ENCODE results near the gene SLC38A3. TPM values are rescaled to one million over a fixed set of nuclear protein-coding genes. Genes with fewer than 3 reads are reported as not detected.

Gene SLC38A3
- total and polyA plus RNA-seq, 2 experiments from 2014 or later = 0.28 to 1.3 TPM

DNA sequence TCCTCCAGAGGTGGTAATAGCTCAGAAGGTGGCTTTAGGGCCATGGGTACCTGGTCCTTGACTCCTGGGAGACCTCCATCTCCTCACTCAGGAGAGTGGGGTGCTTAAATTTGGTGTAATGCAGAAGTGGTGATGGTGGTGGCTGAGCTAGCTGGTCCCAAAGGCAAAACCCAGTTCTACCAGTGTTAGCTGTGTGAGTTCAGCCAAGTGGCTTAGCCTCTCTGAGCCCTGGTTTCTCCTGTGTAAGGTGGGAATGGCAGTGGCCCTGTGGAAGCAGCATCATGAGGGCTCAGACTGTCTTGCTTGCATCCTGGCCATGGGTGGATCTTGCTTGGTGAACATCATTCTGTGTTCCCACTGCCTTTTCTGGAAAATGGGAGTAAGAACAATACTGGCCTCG, 40.6 kb upstream of the SLC38A3 start:
- H3K4me2 ChIP-seq = no peak overlapping the region
- peaks cover 47% of the 10 kb centered on the region for H3K4me1 Mint-ChIP-seq
- H3F3A ChIP-seq (replicated peaks; ENCODE audit: low read depth) = no peaks in the 10 kb centered on the region
- H3K27ac ChIP-seq (ENCODE audit: low read depth) = 0 out of 2 replicates have a peak overlapping the region, but pooled peaks have one; percentile 59
- no peaks in the 10 kb centered on the region for H3K27me3 ChIP-seq (ENCODE audit: insufficient read depth)
- H3K36me3 Mint-ChIP-seq (ENCODE audit: low read depth) = peaks cover 31% of the 10 kb centered on the region; the same call in 2 of the 3 replicates
- ATAC-seq = no peak
- no peak overlapping the region; the same call in 2 of the 3 replicates for H3K4me3 Mint-ChIP-seq
- DNase-seq (ENCODE audit: low spot score) = no peak
- H3K27me3 Mint-ChIP-seq (ENCODE audit: insufficient read depth, low read depth, poor library complexity) = peaks cover 7% of the 10 kb centered on the region
- no peaks in the 10 kb centered on the region for H3K9me2 ChIP-seq (ENCODE audit: insufficient read depth)
- H4K20me1 ChIP-seq (replicated peaks; ENCODE audit: insufficient read depth) = peaks cover 3% of the 10 kb centered on the region; the same call in 1 of the 2 replicates
- no peaks in the 10 kb centered on the region for H3K9me3 Mint-ChIP-seq
- no peak overlapping the region for H3K4me3 ChIP-seq
- H3K36me3 ChIP-seq (ENCODE audit: insufficient read depth) = peaks cover 12% of the 10 kb centered on the region; the same call in 1 of the 2 replicates
- peaks cover 24% of the 10 kb centered on the region for H3K79me2 ChIP-seq (replicated peaks; ENCODE audit: insufficient read depth)
- H2AFZ ChIP-seq = no peak overlapping the region
- peaks cover 33% of the 10 kb centered on the region for H3K4me1 ChIP-seq (ENCODE audit: insufficient read depth)
- TF ChIP-seq ZNF114 (CRISPR knock-in tag; IDR thresholded peaks at IDR 0.05) = no peak
- no peak for TF ChIP-seq CREB1 (CRISPR knock-in tag; IDR thresholded peaks at IDR 0.05; ENCODE audit: low read depth)
- TF ChIP-seq NANOG (IDR thresholded peaks at IDR 0.05; ENCODE audit: borderline replicate concordance) = no peak
- no peak for TF ChIP-seq ZNF331 (CRISPR knock-in tag; IDR thresholded peaks at IDR 0.05; ENCODE audit: low read depth)
- no peak for TF ChIP-seq STAT1 (IDR thresholded peaks at IDR 0.05; ENCODE audit: unreplicated experiment)
- TF ChIP-seq, protein P1, sequence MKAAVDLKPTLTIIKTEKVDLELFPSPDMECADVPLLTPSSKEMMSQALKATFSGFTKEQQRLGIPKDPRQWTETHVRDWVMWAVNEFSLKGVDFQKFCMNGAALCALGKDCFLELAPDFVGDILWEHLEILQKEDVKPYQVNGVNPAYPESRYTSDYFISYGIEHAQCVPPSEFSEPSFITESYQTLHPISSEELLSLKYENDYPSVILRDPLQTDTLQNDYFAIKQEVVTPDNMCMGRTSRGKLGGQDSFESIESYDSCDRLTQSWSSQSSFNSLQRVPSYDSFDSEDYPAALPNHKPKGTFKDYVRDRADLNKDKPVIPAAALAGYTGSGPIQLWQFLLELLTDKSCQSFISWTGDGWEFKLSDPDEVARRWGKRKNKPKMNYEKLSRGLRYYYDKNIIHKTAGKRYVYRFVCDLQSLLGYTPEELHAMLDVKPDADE (IDR thresholded peaks at IDR 0.05) = no peak
- TF ChIP-seq POLR2AphosphoS5 (IDR thresholded peaks at IDR 0.05; ENCODE audit: low read depth) = no peak
- peak overlapping the region; percentile 65; the same call in 1 of the 2 replicates for H3K27ac Mint-ChIP-seq

DNA sequence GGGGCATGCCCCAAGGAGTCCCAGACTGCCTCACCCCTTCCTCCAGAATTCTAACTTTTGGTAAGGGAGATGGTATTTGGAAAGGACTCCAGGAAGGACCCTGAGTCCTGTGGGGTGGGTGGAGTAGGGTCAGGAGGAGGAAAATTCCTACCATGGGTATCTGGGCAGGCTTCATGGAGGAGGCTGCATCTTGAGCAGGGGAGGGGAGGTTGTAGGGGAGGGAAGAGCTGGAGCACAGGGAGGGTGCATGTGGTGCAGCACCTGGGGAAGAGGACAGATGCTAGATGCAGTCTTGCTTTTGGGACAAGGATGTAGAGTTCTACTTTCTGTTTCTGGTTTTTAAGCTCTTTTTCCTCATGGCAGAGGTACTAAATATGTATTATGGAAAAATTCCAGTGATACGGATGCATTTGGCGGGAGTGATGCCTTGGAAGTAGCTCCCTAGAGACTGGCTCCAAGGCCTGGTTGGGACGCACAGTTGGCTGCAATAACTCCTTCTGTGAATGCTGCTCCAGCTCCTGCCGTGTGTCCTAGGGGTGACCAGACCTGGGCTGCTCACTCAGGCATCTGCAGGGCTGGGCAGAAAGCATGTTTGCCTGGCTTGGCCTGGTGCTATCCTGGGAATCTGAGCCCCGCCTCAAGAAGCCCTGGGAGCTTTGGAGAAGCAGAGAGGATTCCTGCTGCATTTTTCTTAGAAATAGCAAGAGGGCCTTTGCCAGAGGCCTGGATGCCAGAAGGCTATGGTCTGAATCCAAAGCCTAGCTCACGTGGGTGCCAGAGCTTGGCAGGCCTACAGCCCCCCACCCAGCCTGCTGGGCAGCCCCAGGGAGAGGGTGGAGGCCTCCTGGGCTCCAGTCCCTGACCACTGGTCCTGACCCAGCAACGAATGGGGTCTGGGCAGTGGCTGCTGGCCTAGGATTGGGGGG, 39.8 kb upstream of the SLC38A3 start:
- Histone ChIP-seq H3K9me2 (ENCODE audit: insufficient read depth) (no peaks in the 10 kb centered on the region), H3K79me2 (replicated peaks; ENCODE audit: insufficient read depth) (peaks cover 24% of the 10 kb centered on the region), H4K20me1 (replicated peaks; ENCODE audit: insufficient read depth) (peaks cover 5% of the 10 kb centered on the region; the same call in 1 of the 2 replicates), H3K27me3 (ENCODE audit: insufficient read depth) (no peaks in the 10 kb centered on the region), H2AFZ (no peak overlapping the region), H3F3A (replicated peaks; ENCODE audit: low read depth) (no peaks in the 10 kb centered on the region), H3K4me3 (no peak overlapping the region), H3K36me3 (ENCODE audit: insufficient read depth) (peaks cover 12% of the 10 kb centered on the region; the same call in 1 of the 2 replicates), H3K27ac (ENCODE audit: low read depth) (0 out of 2 replicates have a peak overlapping the region, but pooled peaks have one; percentile 59), H3K4me2 (peak overlapping the region; percentile 65; the same call in 1 of the 2 replicates), H3K4me1 (ENCODE audit: insufficient read depth) (peaks cover 32% of the 10 kb centered on the region)
- ATAC-seq = peak; percentile 15
- Mint-ChIP-seq H3K9me3 (no peaks in the 10 kb centered on the region), H3K4me3 (peak overlapping the region; percentile 9; the same call in 1 of the 3 replicates), H3K27me3 (ENCODE audit: insufficient read depth, low read depth, poor library complexity) (peaks cover 5% of the 10 kb centered on the region), H3K4me1 (peaks cover 43% of the 10 kb centered on the region), H3K27ac (peak overlapping the region; percentile 65; the same call in 1 of the 2 replicates), H3K36me3 (ENCODE audit: low read depth) (peaks cover 23% of the 10 kb centered on the region; the same call in 2 of the 3 replicates)
- TF ChIP-seq NANOG (IDR thresholded peaks at IDR 0.05; ENCODE audit: borderline replicate concordance) (no peak), POLR2AphosphoS5 (IDR thresholded peaks at IDR 0.05; ENCODE audit: low read depth) (no peak)
- TF ChIP-seq, protein P1 (IDR thresholded peaks at IDR 0.05) = no peak
- TF ChIP-seq, protein P2, sequence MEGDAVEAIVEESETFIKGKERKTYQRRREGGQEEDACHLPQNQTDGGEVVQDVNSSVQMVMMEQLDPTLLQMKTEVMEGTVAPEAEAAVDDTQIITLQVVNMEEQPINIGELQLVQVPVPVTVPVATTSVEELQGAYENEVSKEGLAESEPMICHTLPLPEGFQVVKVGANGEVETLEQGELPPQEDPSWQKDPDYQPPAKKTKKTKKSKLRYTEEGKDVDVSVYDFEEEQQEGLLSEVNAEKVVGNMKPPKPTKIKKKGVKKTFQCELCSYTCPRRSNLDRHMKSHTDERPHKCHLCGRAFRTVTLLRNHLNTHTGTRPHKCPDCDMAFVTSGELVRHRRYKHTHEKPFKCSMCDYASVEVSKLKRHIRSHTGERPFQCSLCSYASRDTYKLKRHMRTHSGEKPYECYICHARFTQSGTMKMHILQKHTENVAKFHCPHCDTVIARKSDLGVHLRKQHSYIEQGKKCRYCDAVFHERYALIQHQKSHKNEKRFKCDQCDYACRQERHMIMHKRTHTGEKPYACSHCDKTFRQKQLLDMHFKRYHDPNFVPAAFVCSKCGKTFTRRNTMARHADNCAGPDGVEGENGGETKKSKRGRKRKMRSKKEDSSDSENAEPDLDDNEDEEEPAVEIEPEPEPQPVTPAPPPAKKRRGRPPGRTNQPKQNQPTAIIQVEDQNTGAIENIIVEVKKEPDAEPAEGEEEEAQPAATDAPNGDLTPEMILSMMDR (conservative IDR thresholded peaks at IDR 0.05; ENCODE audit: low read depth in 2 of 2) = no peak
- TF ChIP-seq, protein P3, sequence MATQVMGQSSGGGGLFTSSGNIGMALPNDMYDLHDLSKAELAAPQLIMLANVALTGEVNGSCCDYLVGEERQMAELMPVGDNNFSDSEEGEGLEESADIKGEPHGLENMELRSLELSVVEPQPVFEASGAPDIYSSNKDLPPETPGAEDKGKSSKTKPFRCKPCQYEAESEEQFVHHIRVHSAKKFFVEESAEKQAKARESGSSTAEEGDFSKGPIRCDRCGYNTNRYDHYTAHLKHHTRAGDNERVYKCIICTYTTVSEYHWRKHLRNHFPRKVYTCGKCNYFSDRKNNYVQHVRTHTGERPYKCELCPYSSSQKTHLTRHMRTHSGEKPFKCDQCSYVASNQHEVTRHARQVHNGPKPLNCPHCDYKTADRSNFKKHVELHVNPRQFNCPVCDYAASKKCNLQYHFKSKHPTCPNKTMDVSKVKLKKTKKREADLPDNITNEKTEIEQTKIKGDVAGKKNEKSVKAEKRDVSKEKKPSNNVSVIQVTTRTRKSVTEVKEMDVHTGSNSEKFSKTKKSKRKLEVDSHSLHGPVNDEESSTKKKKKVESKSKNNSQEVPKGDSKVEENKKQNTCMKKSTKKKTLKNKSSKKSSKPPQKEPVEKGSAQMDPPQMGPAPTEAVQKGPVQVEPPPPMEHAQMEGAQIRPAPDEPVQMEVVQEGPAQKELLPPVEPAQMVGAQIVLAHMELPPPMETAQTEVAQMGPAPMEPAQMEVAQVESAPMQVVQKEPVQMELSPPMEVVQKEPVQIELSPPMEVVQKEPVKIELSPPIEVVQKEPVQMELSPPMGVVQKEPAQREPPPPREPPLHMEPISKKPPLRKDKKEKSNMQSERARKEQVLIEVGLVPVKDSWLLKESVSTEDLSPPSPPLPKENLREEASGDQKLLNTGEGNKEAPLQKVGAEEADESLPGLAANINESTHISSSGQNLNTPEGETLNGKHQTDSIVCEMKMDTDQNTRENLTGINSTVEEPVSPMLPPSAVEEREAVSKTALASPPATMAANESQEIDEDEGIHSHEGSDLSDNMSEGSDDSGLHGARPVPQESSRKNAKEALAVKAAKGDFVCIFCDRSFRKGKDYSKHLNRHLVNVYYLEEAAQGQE (IDR thresholded peaks at IDR 0.05; ENCODE audit: unreplicated experiment) = no peak
- no peak for DNase-seq (ENCODE audit: low spot score)

Measured in GM23338 (cell line).